SK-N-SH treated with all-trans-retinoic acid at 6 μM for 48 hours (cell line): ENCODE measurements around the gene DBF4B.

Experiments
- CSDC2 ChIP-seq: fragments of 250-450 bp; sonication (Bioruptor Pico); IDR thresholded peaks from 2 replicates; pipeline ENCODE4 v1.5.0; 2020; ENCODE audit warnings: mild to moderate bottlenecking, moderate library complexity
- ZFP3 ChIP-seq: fragments of 250-450 bp; sonication (Bioruptor Pico); IDR thresholded peaks from 2 replicates; pipeline ENCODE4 v1.5.0; 2020; ENCODE audit warnings: mild to moderate bottlenecking, moderate library complexity
- ZNF565 ChIP-seq: fragments of 450-650 bp; formaldehyde crosslinking; conservative IDR thresholded peaks from 2 replicates; pipeline ENCODE4 v1.5.0; 2020; ENCODE audit warnings: low read depth, mild to moderate bottlenecking, moderate library complexity
- ZNF70 ChIP-seq: fragments of 450-650 bp; formaldehyde crosslinking; IDR thresholded peaks from 2 replicates; pipeline ENCODE4 v1.5.0; 2020; ENCODE audit warnings: mild to moderate bottlenecking, moderate library complexity
- TF ChIP-seq, protein P1 (sequence below): fragments of 250-450 bp; sonication (Bioruptor Pico); IDR thresholded peaks from 2 replicates; pipeline ENCODE4 v1.8.0; 2020; ENCODE audit warnings: mild to moderate bottlenecking, moderate library complexity, borderline replicate concordance

DNA sequence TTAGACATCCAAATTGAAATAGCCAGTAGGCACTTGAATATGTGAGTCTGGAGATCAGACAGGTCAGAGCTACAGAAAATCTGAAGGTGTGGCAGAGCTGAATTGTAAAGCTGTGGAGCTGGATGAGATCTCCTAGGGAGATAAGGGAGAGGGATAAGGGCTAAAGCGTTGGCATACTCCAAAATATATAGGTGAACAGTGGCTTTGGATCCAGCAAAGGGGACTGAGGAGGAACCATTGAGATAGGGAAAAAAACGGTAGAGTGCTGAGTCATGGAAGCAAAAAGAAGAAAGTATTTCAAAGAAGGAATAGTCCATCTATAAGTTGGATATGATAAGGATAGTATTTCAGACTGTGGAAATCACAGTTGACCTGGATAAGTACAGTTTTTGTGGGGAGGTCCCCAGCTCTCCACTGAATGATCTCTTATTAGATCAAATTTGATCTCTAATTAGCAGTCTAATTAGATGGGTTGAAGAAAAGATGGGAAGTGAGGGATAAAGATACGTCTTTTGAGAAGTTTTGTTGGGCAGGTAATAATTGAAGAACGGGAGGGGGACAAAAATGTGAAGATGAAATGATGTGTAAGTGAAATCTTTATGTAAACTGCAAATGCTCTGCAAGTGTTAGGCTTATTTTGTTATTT, 587 bp upstream of the DBF4B start:
- TF ChIP-seq ZFP3 (CRISPR knock-in tag) (no peak), CSDC2 (CRISPR knock-in tag) (no peak), ZNF70 (CRISPR knock-in tag) (no peak), ZNF565 (CRISPR knock-in tag) (no peak)
- TF ChIP-seq, protein P1, sequence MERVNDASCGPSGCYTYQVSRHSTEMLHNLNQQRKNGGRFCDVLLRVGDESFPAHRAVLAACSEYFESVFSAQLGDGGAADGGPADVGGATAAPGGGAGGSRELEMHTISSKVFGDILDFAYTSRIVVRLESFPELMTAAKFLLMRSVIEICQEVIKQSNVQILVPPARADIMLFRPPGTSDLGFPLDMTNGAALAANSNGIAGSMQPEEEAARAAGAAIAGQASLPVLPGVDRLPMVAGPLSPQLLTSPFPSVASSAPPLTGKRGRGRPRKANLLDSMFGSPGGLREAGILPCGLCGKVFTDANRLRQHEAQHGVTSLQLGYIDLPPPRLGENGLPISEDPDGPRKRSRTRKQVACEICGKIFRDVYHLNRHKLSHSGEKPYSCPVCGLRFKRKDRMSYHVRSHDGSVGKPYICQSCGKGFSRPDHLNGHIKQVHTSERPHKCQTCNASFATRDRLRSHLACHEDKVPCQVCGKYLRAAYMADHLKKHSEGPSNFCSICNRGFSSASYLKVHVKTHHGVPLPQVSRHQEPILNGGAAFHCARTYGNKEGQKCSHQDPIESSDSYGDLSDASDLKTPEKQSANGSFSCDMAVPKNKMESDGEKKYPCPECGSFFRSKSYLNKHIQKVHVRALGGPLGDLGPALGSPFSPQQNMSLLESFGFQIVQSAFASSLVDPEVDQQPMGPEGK (CRISPR knock-in tag) = no peak
